ENCODE results near the gene ZNF789.

The ZNF789 gene

GRCh38 chr7:99504603-99505323 is 32.1 kb downstream of the ZNF789 start, which contains the start of gene ZKSCAN5:
Gene ZKSCAN5 (plus strand): TSS chr7:99504662. CDS start chr7:99506045, 1,383 bp downstream.
- DNase-seq (ENCODE audit: low spot score) = peak; percentile 97

GRCh38 chr7:99505324-99505662 is 32.6 kb downstream of the ZNF789 start:
- no peak for DNase-seq (ENCODE audit: low spot score)

- DNase-seq (ENCODE audit: low spot score) = no peak
These were observed 41.4 kb downstream of the ZNF789 start for GRCh38 chr7:99514050-99514449.

GRCh38 chr7:99521399-99521798 is 48.7 kb downstream of the ZNF789 start:
- DNase-seq (ENCODE audit: low spot score) = no peak

- no peak for DNase-seq (ENCODE audit: low spot score)
These were observed 53.2 kb downstream of the ZNF789 start for GRCh38 chr7:99525713-99526440.

GRCh38 chr7:99531354-99531765 is 58.7 kb downstream of the ZNF789 start:
- DNase-seq (ENCODE audit: low spot score) = no peak

GRCh38 chr7:99535667-99536066 is 63.0 kb downstream of the ZNF789 start:
- DNase-seq (ENCODE audit: low spot score) = no peak

All from ecto neural progenitor cell (in vitro differentiated cells).